AG04449 (cell line): Measurements from ENCODE around the gene RIPOR3.
A peak's percentile ranks its signal among the peaks of the same experiment; 100 is the strongest.

Experiments used
- CTCF ChIA-PET: fragments of 350-600 bp; formaldehyde crosslinking; extraction: SDS; loops from one replicate; lab custom pipeline; 2021; ENCODE audit warnings: antibody characterized with exemption; lab: Yijun Ruan, JAX
- POLR2A ChIA-PET: fragments of 400-600, 350-600 bp; formaldehyde crosslinking; extraction: SDS; loops from one replicate; lab custom pipeline; 2020; ENCODE audit warnings: antibody characterized with exemption, inconsistent platforms; lab: Yijun Ruan, JAX
- DNase-seq: peaks from one replicate; pipeline ENCODE4 v3.0.0-alpha.2; 2010; ENCODE audit warnings: low read depth, low spot score
- H3K4me3 ChIP-seq: 2 replicates; pipeline ENCODE4 v1.5.1; 2011; ENCODE audit warnings: low read depth, mild to moderate bottlenecking, control low read depth, low read length
- CTCF ChIP-seq: IDR thresholded peaks from one replicate; pipeline ENCODE4 v1.5.1; 2011; ENCODE audit warnings: mild to moderate bottlenecking, moderate library complexity, low read length, control low read depth, inconsistent platforms; ENCODE audit not compliant: insufficient read depth; ENCODE audit errors: missing control alignments

Gene RIPOR3

GRCh38 chr20:50658804-50659380, 32.5 kb downstream of the RIPOR3 start:
- TF ChIP-seq CTCF, result no peak
- DNase-seq, result no peak
- POLR2A ChIA-PET, result no interaction called here
- H3K4me3 ChIP-seq, result no peak overlapping the region
- CTCF ChIA-PET, result interaction anchor here (1.5 to 4.2 kb wide), 3 partner anchors 23 to 131 kb away, joined by 3 to 21 read pairs (median 8); no protein-coding TSS in a partner anchor

GRCh38 chr20:50655311-50655880, 35.9 kb downstream of the RIPOR3 start:
- ChIA-PET CTCF (interaction anchor here (1.2 to 1.3 kb wide), 2 partner anchors 19 to 94 kb away, joined by 4 to 5 read pairs; no protein-coding TSS in a partner anchor), POLR2A (no interaction called here)
- peak; percentile 63 for DNase-seq
- H3K4me3 ChIP-seq, result peak overlapping the region; percentile 23
- no peak for TF ChIP-seq CTCF

- ChIA-PET POLR2A (no interaction called here), CTCF (interaction anchor here (1.2 to 1.3 kb wide), 2 partner anchors 18 to 95 kb away, joined by 4 to 5 read pairs; no protein-coding TSS in a partner anchor)
- no peak for TF ChIP-seq CTCF
- peak overlapping the region; percentile 23; the same call in 1 of the 2 replicates for H3K4me3 ChIP-seq
- DNase-seq, result no peak
Observed at GRCh38 chr20:50654904-50655303, 36.4 kb downstream of the RIPOR3 start.

GRCh38 chr20:50652702-50653294, 38.5 kb downstream of the RIPOR3 start:
- no peak for DNase-seq
- no peak overlapping the region for H3K4me3 ChIP-seq
- ChIA-PET POLR2A (no interaction called here), CTCF (interaction anchor here (1.3 to 1.4 kb wide), 2 partner anchors 21 to 96 kb away, joined by 4 to 5 read pairs; no protein-coding TSS in a partner anchor)
- TF ChIP-seq CTCF, result no peak

GRCh38 chr20:50651676-50652075, 39.7 kb downstream of the RIPOR3 start:
- ChIA-PET CTCF (interaction anchor here (1.4 kb wide), 1 partner anchor 98 kb away, joined by 5 read pairs; no protein-coding TSS in a partner anchor), POLR2A (no interaction called here)
- H3K4me3 ChIP-seq, result no peak overlapping the region
- no peak for TF ChIP-seq CTCF
- no peak for DNase-seq

- CTCF ChIA-PET, result interaction anchor here (1.1 kb wide), 1 partner anchor 75 kb away, joined by 3 read pairs; no protein-coding TSS in a partner anchor
- TF ChIP-seq CTCF, result no peak
- POLR2A ChIA-PET, result no interaction called here
Observed at GRCh38 chr20:50649590-50649989, 41.8 kb downstream of the RIPOR3 start.

More at GRCh38 chr20:50649590-50649989, 41.8 kb downstream of the RIPOR3 start:
- DNase-seq, result no peak
- no peak overlapping the region for H3K4me3 ChIP-seq
